ENCODE results near the gene SUCO.
A peak's percentile ranks its signal among the peaks of the same experiment; 100 is the strongest.

Gene SUCO

GRCh38 chr1:172515927-172516326, 17.0 kb upstream of the SUCO start:
- no peak for DNase-seq

GRCh38 chr1:172517081-172517480, 15.9 kb upstream of the SUCO start:
- no peak for DNase-seq

DNA sequence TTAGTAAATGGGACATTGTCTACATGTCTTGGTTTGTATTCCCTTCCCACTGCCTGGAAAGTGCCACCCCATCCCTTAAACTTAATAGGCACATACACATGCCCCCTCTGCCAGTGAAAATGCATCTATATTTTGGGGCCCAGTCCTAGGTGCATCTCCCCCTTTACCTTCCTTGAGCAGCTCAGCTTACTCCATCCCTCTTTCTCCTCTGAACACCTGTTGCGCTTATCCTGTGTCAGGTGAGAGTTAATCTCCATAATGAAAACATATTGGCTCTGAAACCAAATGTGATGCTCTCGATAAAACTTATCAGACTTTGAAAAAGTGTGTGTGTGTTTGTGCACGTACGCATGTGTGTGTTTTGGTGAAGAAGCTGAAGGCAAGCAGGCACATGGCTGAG, 15.4 kb upstream of the SUCO start:
- DNase-seq, result no peak

GRCh38 chr1:172529304-172529703, 3.6 kb upstream of the SUCO start:
- DNase-seq, result no peak

- no peak for DNase-seq
These were observed 3.0 kb upstream of the SUCO start for GRCh38 chr1:172530000-172530399.

GRCh38 chr1:172531412-172532182, 1.4 kb upstream of the SUCO start:
- no peak for DNase-seq

GRCh38 chr1:172532183-172532699, 709 bp upstream of the SUCO start:
- DNase-seq, result peak; percentile 98

DNA sequence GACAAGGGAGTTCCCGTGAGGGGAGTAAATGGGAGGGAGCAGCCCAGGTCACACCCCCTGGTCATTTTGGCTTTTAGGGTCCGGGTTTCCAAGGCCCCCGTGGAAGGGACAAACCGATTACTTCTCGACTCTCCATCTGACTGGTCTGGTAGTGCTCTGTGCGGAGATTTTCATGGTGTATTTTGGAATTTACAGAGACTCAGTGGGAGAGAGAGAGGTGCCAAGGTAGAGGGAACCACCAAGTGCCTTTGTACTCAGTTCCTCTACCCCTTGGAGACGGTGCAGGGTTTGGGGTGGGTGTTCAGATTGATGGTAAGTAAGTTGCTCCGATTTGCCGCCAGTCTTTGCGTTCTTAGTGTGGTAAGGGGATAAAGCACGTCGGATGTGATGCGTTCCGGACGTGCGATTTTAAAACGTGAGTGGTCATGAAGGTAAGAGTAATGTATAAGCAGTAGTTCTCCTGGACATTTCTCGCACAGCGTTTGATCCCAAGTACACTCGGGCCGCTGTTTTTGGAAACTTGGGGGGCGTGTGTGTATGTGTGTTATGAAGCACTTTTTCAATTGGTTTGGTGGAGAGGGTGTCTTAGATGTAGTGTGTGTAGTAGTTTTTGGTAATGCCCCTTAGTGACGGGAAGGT, 682 bp downstream of the SUCO start:
- peak; percentile 74 for DNase-seq

GRCh38 chr1:172536256-172536655, 3.3 kb downstream of the SUCO start:
- no peak for DNase-seq

DNA sequence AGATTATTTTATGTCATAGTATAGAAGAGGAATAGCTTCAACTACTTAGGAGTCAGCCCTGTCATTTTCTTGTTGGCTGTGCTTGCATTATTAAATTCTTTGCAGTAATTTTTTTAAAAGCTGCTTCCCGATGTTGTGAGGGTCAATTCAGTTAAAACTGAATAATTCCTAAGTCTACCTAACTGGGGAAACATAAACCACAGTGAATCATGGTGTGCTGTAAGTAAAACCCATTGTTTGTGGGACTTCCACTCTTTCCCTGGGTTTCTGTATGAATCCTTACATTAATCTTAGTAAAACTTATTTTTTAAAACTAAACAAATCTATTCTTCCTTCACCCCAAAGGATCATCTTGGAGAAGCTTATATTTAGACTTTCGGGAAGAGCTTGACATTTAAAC, 4.4 kb downstream of the SUCO start:
- DNase-seq, result no peak

DNA sequence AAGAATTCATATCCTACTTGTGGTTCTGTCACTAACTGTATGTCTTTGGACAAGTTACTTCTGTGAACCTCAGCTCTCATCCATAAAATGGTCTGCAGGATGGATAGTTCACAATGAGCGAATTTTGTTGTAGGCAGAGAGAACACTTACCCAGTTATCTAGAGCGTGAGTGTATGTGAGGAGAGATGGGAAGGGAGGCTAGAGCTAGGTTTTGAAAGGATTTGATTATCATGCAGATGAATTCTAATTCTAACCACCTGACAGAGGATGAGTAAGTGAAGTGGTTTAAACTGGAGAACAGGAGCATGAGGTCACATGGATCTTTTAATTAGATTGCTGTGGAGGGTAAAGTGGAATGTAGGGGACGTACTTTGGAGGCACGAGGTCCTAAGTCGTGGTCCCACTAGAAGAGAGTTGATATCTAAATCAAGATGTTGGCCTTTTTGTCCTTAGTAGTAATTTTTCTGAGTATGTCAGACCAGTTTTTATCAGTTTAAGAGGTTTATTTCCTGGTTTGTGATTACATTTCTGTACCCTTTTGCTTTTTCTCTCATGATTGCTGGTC, 5.0 kb downstream of the SUCO start:
- peak; percentile 59 for DNase-seq

GRCh38 chr1:172540635-172541034, 7.7 kb downstream of the SUCO start:
- DNase-seq, result no peak

GRCh38 chr1:172544481-172545104, 11.6 kb downstream of the SUCO start:
- DNase-seq, result no peak

DNA sequence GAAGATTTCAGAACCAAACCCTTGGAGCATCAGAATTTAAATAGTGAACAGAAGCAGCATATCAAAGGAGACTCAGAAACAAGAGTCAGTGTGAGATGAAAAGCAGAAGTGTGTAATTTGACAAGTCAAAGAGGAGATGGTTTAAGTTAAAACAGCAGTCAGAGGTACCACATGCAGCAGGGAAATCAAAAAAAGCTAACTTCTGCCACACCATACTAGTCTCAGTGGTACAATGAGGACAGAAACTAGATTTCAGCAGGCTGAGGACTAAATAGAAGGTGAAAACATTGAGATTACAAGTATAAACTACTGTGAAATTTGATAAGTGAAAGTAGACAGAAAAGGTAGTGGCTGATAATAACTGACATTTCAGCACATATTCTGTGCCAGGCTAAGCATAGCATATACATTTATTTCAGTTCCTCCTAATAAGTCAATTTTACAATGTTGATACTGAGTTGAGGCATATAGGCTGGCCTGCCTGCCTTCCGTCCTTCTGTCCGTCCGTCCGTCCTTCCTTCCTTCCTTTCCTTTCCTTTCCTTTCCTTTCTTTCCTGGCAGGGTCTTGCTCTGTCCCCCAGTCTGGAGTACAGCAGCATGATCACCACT, 12.6 kb downstream of the SUCO start:
- DNase-seq, result no peak

DNA sequence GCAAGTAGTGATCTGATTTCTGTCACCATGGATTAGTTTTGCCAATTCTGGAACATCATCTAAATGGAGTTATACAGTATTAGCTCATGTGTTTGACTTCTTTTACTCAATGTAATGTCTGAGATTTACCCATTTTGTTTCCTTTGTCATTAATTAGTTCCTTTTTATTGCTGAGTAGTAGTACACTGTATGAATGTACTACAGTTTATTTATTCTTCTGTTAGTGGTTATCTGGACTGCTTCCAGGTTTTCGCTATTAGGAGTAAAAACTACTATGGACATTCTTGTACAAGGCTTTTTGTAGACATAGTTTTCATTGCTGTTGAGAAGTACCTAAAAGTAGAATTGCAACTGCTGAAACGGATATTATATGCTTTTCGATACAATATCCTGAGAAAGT, 14.1 kb downstream of the SUCO start:
- no peak for DNase-seq

DNA sequence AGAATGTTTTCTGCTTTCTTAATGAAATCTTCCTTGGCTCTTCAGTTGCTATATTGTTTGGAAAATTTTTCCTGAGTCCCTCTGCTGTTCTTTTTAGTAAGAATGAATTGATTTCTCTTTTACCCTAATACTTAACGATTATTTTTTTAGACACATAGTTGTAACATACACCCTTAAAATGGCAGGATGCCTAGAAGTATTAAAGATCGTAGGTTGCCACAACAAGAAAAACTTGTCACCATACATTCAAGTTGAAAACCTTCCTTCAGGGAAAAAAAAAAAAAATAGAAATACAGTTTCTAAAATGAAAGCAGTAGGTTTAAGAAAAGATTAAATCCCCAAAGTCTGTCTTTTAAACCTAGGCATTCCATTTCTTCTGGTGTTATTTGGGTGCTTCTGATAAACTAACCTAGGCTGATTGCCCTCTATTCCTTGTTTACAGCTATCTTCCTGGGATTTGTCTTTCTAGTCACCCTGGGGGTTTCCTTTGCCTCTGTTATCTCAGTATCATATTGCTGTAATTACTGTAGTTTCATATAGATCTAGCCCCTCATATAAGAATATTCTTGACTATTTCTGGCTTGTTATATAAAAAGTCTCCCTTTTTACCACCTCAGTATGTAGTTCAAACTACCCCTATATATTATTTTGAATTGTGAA, 16.8 kb downstream of the SUCO start:
- no peak for DNase-seq

- no peak for DNase-seq
These were observed 18.3 kb downstream of the SUCO start for GRCh38 chr1:172551279-172551678.

DNA sequence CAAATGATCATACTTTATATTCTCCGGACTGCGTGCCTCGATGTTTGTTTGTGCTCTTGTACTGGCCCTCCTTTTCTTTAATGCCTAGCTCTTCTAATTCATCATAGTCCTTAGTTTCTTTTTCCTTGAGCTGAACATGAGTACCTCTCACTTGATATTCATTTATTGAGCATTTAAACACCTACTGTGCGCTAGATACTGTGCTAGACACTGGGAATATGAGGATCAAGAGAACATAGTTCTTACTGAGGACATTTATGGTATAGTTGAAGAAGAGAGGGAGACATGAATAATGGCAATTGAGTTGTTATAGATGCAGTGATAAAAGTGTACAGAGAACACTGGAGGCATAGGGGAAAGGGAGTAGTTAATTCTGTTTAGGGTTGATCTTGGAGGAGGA, 22.0 kb downstream of the SUCO start:
- no peak for DNase-seq

DNA sequence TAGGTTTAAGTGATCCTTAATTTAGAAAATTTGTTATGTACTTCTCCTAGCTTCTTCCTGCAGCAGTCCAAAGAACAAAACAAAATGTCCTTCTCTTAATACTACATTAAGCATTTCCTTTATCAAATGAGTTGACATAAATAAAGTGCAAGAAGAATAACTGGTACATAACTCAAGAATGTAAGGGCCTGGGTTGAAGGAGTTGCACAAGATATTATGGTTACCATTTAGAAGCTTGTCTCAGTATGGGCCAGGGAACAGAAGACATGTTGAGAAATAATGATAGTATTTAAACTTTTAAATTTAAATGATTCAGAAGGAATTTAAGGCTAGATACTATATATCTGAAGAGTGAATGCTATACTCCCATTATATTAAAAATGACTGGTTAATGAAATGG, 23.5 kb downstream of the SUCO start:
- DNase-seq, result no peak

GRCh38 chr1:172557270-172557669, 24.3 kb downstream of the SUCO start:
- DNase-seq, result no peak

- DNase-seq, result no peak
These were observed 26.7 kb downstream of the SUCO start for GRCh38 chr1:172559572-172560210.

DNA sequence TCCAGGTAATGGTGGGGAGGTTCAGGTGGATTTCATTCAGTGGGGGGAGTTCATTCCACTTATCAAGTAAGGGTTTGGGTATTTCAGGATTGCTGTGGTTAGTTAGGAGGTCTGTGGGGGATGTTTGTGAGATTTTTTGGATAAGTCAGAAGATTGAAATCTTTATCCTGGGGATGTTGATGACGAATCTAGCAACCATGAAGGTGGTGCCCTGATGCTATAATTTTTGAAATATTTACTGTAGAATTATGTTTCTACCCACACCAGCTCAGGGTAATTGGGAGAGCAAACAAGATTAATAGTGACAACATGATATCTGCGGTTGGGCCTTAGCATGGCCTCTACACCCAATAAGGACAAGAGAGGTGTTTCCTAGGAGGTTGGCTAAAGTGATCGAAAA, 28.3 kb downstream of the SUCO start:
- DNase-seq, result no peak
